ENCODE measurements around the gene SLC39A11.

SLC39A11 gene

DNA sequence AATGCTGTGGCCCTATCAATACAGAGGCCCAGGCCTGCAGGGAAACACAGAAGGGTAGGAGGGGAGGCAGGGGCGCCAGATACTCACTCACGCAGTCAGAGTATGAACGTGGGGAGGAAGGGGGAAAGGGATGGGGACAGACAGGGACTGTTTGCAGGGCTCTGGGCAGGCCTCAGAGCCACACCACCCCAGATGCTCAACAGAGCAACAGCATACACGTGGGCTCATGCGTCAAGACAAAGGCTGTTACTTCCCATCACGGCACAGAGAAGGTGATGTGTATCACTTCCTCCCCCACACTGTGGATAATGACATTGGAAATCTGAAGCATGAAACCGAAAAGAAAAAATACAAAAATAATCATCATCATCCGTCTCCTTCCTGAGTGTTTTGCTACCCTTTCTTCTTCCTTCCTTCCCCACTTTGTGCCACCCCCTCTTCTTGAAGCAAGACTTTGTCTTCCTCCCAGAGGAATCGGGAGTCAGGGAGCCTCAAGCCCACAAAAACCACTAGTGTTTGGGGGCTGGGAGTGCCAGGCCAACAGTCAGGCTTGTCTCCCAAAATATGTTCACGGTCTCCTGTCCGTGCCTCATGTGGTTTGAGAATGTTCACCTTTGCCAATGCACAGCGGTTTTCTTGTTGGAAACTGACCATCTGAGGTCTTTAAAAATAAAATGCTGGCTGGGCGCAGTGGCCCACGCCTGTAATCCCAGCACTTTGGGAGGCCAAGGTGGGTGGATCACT lies 20.1 kb downstream of the SLC39A11 start:
- Histone ChIP-seq H3K27me3 (ENCODE audit: insufficient read depth, poor library complexity, severe bottlenecking) (no peaks in the 10 kb centered on the region), H3K4me3 (replicated peaks; ENCODE audit: insufficient read depth, low read length) (no peak overlapping the region), H3K27ac (replicated peaks) (peak overlapping the region; percentile 79)
- TF ChIP-seq GABPA (IDR thresholded peaks at IDR 0.05; ENCODE audit: low read depth) (no peak), SPI1 (IDR thresholded peaks at IDR 0.05; ENCODE audit: borderline replicate concordance, low read depth) (peak; percentile 63; the same call in 1 of the 2 replicates), POLR2AphosphoS5 (IDR thresholded peaks at IDR 0.05; ENCODE audit: low read depth) (no peak)
- TF ChIP-seq, protein P1, sequence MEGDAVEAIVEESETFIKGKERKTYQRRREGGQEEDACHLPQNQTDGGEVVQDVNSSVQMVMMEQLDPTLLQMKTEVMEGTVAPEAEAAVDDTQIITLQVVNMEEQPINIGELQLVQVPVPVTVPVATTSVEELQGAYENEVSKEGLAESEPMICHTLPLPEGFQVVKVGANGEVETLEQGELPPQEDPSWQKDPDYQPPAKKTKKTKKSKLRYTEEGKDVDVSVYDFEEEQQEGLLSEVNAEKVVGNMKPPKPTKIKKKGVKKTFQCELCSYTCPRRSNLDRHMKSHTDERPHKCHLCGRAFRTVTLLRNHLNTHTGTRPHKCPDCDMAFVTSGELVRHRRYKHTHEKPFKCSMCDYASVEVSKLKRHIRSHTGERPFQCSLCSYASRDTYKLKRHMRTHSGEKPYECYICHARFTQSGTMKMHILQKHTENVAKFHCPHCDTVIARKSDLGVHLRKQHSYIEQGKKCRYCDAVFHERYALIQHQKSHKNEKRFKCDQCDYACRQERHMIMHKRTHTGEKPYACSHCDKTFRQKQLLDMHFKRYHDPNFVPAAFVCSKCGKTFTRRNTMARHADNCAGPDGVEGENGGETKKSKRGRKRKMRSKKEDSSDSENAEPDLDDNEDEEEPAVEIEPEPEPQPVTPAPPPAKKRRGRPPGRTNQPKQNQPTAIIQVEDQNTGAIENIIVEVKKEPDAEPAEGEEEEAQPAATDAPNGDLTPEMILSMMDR (IDR thresholded peaks at IDR 0.05; ENCODE audit: insufficient read depth, low read length), result no peak
- TF ChIP-seq, protein P2, sequence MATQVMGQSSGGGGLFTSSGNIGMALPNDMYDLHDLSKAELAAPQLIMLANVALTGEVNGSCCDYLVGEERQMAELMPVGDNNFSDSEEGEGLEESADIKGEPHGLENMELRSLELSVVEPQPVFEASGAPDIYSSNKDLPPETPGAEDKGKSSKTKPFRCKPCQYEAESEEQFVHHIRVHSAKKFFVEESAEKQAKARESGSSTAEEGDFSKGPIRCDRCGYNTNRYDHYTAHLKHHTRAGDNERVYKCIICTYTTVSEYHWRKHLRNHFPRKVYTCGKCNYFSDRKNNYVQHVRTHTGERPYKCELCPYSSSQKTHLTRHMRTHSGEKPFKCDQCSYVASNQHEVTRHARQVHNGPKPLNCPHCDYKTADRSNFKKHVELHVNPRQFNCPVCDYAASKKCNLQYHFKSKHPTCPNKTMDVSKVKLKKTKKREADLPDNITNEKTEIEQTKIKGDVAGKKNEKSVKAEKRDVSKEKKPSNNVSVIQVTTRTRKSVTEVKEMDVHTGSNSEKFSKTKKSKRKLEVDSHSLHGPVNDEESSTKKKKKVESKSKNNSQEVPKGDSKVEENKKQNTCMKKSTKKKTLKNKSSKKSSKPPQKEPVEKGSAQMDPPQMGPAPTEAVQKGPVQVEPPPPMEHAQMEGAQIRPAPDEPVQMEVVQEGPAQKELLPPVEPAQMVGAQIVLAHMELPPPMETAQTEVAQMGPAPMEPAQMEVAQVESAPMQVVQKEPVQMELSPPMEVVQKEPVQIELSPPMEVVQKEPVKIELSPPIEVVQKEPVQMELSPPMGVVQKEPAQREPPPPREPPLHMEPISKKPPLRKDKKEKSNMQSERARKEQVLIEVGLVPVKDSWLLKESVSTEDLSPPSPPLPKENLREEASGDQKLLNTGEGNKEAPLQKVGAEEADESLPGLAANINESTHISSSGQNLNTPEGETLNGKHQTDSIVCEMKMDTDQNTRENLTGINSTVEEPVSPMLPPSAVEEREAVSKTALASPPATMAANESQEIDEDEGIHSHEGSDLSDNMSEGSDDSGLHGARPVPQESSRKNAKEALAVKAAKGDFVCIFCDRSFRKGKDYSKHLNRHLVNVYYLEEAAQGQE (IDR thresholded peaks at IDR 0.05; ENCODE audit: insufficient replicate concordance, low read depth), result no peak
- DNase-seq (ENCODE audit: low read depth in 1 of 2, low spot score in 1 of 2), result peak in 1 of 2 experiments; percentile 54

DNA sequence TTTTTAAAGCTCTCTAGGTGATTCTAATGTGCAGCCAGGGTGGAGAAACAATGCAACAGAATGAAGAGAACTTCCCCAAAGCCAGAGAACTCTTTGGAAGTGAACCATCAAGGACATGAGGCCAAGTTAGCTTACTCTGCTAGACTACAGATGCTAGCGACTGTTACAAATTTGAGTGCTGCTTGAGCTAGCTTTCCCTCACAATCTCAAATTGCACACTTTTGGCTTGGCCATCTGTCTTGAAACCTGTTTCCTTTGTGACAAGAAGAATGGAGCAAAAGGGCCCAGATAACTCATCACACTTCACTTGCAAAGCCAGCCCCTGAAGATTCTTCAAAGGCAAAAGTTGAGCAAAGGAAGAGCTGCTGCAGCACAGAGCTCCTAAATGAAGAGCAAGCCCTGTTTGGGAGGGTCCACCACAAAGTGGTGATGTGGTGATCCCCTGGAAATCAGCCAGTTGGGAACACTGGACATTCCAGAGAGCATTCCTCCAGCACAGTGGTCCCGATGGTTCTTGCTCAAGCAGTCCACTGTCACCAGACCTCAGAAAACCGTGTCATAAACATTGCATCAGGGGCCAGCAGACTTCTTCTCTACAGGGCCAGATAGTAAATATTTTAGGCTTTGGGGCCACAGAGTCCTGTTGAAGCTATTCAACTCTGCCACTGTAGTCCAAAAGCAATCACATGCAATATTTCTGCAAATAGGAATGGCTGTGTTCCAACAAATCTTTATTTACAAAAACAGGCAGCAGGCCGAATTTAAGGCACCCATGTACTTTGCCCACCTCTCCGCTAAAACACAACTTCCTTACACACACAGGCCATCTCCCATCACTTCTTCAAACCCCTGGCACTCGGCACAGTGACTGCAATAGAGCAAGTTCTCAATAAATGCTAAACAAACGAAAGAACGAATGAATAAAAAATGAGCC lies 21.2 kb downstream of the SLC39A11 start:
- no peak overlapping the region for H3K4me3 ChIP-seq (replicated peaks; ENCODE audit: insufficient read depth, low read length)
- no peaks in the 10 kb centered on the region for H3K27me3 ChIP-seq (ENCODE audit: insufficient read depth, poor library complexity, severe bottlenecking)
- no peak for TF ChIP-seq POLR2AphosphoS5 (IDR thresholded peaks at IDR 0.05; ENCODE audit: low read depth)
- no peak for TF ChIP-seq SPI1 (IDR thresholded peaks at IDR 0.05; ENCODE audit: borderline replicate concordance, low read depth)
- TF ChIP-seq, protein P1 (IDR thresholded peaks at IDR 0.05; ENCODE audit: insufficient read depth, low read length), result no peak
- TF ChIP-seq, protein P2 (IDR thresholded peaks at IDR 0.05; ENCODE audit: insufficient replicate concordance, low read depth), result no peak
- no peak for TF ChIP-seq GABPA (IDR thresholded peaks at IDR 0.05; ENCODE audit: low read depth)
- peak in 1 of 2 experiments; percentile 27 for DNase-seq (ENCODE audit: low read depth in 1 of 2, low spot score in 1 of 2)
- peak overlapping the region; percentile 79 for H3K27ac ChIP-seq (replicated peaks)

DNA sequence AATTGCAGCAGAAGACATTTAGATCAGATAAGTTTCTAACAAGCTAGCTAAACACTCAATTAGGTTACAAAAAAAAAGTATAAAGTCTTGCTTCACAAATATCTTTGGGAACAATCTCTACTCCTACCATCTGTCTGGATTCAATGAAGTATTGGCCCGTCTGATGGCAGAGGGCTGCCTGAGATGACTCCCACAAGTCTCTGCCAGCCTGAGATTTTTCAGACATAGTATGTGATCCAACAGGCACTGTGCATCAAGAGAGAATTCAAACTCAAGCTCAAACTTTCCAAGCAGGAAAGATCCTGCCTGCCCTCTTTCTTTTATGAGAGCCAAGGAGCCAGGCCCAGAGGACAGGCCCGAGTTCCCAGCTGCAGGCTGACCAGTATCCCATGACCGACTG lies 22.6 kb downstream of the SLC39A11 start:
- no peak for DNase-seq (ENCODE audit: low read depth in 1 of 2, low spot score in 1 of 2)
- Histone ChIP-seq H3K4me3 (replicated peaks; ENCODE audit: insufficient read depth, low read length) (no peak overlapping the region), H3K27me3 (ENCODE audit: insufficient read depth, poor library complexity, severe bottlenecking) (no peaks in the 10 kb centered on the region), H3K27ac (replicated peaks) (peak overlapping the region; percentile 79)
- TF ChIP-seq GABPA (IDR thresholded peaks at IDR 0.05; ENCODE audit: low read depth) (no peak), POLR2AphosphoS5 (IDR thresholded peaks at IDR 0.05; ENCODE audit: low read depth) (no peak), SPI1 (IDR thresholded peaks at IDR 0.05; ENCODE audit: borderline replicate concordance, low read depth) (no peak)
- TF ChIP-seq, protein P2 (IDR thresholded peaks at IDR 0.05; ENCODE audit: insufficient replicate concordance, low read depth), result no peak
- TF ChIP-seq, protein P1 (IDR thresholded peaks at IDR 0.05; ENCODE audit: insufficient read depth, low read length), result no peak

All from HL-60 (cell line).